C4-2B (cell line): ENCODE results near the gene CLCA1.

Experiments
- ZFX ChIP-seq: fragments of 450-650 bp; IDR thresholded peaks from 2 replicates; pipeline ENCODE4 v1.6.1; 2017
- TF ChIP-seq, protein P1 (sequence below): fragments of 450-650 bp; conservative IDR thresholded peaks from 2 replicates; pipeline ENCODE4 v1.5.1; 2017; ENCODE audit warnings: mild to moderate bottlenecking

DNA sequence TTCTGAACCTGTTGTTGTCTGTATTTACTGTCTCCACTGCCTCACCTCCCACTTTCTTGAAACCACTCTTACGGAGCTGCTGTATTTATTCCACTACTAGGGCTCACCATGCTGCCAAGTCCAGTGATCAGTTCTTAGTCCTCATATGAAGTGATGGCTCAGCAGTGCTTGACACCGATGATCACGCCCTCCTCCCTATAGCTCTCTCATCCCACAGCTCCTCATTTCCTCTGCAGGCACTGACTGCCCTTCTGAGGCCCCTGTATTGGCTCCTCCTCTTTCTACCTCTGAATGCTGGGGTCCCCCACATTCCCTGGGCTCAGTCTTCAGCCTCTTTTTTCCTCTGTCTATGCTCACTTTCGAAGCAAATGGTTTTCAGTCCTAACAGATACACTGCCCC lies 3.4 kb downstream of the CLCA1 start:
- TF ChIP-seq, protein P1, sequence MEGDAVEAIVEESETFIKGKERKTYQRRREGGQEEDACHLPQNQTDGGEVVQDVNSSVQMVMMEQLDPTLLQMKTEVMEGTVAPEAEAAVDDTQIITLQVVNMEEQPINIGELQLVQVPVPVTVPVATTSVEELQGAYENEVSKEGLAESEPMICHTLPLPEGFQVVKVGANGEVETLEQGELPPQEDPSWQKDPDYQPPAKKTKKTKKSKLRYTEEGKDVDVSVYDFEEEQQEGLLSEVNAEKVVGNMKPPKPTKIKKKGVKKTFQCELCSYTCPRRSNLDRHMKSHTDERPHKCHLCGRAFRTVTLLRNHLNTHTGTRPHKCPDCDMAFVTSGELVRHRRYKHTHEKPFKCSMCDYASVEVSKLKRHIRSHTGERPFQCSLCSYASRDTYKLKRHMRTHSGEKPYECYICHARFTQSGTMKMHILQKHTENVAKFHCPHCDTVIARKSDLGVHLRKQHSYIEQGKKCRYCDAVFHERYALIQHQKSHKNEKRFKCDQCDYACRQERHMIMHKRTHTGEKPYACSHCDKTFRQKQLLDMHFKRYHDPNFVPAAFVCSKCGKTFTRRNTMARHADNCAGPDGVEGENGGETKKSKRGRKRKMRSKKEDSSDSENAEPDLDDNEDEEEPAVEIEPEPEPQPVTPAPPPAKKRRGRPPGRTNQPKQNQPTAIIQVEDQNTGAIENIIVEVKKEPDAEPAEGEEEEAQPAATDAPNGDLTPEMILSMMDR = no peak
- no peak for TF ChIP-seq ZFX
